ENCODE data around the gene C2CD4C.
"Not testable (repeated sequence)": the region's sequence is repeated elsewhere in the genome, so short reads cannot be mapped to it uniquely, and the experiment has no call there.

Gene C2CD4C

DNA sequence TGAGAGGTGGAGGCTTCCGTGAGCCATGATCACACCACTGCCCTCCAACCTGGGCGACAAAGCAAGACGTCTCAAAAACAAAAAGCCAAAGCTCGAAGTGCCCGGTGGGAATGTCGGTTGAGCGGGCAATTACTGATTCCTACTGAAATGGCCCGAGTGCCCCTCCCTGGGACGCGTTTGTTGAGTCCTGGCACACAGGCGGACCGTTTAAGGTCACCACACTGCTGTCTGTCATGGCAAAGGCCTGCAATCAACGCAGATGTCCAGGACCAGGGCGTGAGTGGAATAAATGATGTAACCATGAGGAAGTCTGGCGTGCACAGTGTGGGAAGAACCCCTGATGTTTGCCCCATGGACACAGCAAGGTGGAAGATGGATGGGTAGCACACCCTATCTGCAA lies 19.2 kb upstream of the C2CD4C start:
- TF ChIP-seq, protein P1, sequence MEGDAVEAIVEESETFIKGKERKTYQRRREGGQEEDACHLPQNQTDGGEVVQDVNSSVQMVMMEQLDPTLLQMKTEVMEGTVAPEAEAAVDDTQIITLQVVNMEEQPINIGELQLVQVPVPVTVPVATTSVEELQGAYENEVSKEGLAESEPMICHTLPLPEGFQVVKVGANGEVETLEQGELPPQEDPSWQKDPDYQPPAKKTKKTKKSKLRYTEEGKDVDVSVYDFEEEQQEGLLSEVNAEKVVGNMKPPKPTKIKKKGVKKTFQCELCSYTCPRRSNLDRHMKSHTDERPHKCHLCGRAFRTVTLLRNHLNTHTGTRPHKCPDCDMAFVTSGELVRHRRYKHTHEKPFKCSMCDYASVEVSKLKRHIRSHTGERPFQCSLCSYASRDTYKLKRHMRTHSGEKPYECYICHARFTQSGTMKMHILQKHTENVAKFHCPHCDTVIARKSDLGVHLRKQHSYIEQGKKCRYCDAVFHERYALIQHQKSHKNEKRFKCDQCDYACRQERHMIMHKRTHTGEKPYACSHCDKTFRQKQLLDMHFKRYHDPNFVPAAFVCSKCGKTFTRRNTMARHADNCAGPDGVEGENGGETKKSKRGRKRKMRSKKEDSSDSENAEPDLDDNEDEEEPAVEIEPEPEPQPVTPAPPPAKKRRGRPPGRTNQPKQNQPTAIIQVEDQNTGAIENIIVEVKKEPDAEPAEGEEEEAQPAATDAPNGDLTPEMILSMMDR (IDR thresholded peaks at IDR 0.05; ENCODE audit: insufficient read depth, low read depth, low read length, missing control alignments) = no peak
- no peak overlapping the region for H3K4me3 ChIP-seq (ENCODE audit: low read length)
- no peak for DNase-seq (ENCODE audit: low read depth)

DNA sequence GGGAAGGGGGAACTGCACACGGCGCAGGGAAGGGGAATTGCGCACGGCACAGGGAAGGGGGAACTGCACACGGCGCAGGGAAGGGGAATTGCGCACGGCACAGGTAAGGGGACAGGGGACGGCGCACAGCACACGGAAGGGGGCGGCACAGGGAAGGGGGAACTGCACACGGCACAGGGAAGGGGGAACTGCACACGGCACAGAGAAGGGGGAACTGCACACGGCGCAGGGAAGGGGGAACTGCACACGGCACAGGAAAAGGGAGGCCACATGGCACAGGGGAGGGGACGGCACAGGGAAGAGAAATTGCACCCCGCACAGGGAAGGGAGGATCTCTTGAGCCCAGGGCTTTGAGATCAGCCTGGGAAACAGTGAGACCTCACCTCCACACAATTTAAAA lies 18.7 kb upstream of the C2CD4C start:
- DNase-seq (ENCODE audit: low read depth); H3K4me3 ChIP-seq (ENCODE audit: low read length): not testable (repeated sequence)

DNA sequence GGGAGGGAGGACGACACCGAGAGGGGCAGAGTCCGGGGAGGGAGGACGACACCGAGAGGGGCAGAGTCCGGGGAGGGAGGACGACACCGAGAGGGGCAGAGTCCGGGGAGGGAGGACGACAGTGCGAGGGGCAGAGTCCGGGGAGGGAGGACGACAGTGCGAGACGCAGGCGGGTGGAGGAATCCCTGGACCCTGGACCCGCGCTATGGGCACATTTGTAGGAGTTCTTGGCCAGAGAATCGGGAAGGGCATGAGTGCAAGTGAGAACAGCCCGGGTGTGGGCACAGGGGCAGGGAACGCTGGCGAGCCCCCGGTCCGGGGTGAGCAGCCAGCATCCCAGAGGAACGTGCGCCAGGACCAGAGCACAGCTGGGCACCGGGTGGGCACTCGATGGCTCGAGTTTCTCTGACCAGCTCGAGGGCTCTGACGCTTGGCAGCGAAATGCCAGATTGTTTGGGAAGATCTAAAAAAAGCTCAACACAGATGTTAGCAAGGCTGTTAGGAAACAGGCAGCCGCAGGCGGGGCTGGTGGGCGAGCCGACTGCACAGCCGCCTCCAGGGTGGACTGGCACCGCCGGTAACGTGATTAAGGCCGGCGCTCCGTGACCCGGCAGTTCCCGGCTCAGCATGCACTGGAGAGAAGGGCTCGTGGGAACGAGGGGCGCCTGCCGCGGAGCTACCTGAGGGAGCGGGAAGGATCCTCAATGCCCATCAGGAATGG lies 17.9 kb upstream of the C2CD4C start:
- TF ChIP-seq, protein P1 (IDR thresholded peaks at IDR 0.05; ENCODE audit: insufficient read depth, low read depth, low read length, missing control alignments) = no peak
- DNase-seq (ENCODE audit: low read depth) = no peak
- no peak overlapping the region for H3K4me3 ChIP-seq (ENCODE audit: low read length)

DNA sequence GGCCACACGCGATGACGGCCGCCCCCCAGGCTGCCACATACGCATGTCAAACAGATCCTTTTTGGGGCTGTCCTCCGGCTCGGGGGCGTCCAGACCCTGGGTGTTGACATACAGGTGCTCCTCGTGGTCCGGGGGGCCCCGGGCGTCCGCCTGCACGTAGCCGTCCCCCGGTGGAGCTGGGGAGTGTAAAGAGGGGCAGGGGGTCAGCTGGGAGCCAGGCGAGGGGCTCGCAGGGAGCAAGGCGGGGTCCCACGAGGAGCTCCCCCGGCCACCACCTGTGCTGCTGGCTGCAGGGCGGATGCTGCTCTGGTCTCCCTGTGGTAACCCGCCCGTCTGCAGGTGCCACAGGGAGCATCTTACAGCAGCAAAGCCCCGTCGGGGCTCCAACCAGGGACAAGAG lies 16.1 kb upstream of the C2CD4C start:
- H3K4me3 ChIP-seq (ENCODE audit: low read length) = no peak overlapping the region
- TF ChIP-seq, protein P1 (IDR thresholded peaks at IDR 0.05; ENCODE audit: insufficient read depth, low read depth, low read length, missing control alignments) = no peak
- DNase-seq (ENCODE audit: low read depth) = no peak

DNA sequence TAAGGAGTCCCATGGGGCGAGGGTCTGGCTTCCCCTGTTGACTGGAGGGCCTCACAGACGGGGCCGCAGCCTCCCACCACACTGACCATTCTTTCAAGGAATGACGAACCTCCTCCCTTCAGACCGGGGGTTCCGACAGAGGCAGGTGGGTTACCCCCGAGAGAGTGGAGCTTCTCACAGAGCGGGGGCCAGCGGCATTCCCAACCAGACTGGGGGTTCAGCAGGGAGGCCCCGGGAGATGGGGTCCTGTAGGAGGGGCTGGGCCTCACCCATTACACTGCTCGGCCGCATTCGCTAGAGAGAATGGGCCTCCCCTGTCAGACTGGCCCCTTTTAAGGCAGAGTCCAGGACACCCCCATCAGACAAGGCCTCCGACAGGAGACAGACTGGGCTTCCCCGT lies 15.6 kb upstream of the C2CD4C start:
- no peak overlapping the region for H3K4me3 ChIP-seq (ENCODE audit: low read length)
- TF ChIP-seq, protein P1 (IDR thresholded peaks at IDR 0.05; ENCODE audit: insufficient read depth, low read depth, low read length, missing control alignments) = no peak
- DNase-seq (ENCODE audit: low read depth) = no peak

DNA sequence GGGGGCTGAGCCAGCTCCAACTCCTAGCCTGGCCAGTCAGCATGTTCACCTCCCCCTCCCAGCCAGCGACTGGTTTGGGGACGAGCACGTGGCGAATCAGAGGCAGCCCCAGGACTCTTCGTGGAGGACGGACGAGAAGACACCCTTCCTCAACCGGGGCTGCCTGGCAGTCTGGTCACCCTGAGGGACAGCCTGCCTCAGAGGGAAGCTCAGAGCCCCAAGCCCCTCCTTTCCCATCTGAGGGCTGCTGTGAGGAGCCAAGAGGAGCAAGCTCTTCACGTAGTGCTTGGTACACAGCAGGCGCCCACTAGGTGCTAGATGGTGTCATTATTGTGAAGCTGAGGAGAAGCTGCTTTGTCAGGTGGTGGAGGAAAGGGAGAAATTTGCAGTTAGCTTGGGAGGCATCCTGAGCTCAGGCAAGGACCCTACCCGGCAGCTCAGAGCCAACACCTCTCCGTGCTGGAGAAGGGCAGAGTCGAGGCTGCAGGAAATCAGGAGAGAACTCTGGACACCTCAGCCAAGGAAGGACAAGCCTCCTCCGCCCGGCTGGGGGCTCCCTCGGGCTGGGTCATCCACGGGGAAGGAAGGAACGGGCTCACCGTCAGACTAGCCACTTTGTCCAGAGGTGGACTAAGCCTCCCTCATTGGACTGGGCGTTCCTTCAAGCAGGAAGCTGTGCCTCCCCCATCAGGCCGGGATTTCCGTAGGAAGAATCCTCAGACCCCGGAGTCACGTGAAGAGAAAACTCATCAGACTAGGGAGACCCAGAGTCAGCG lies 14.9 kb upstream of the C2CD4C start:
- no peak for DNase-seq (ENCODE audit: low read depth)
- TF ChIP-seq, protein P1 (IDR thresholded peaks at IDR 0.05; ENCODE audit: insufficient read depth, low read depth, low read length, missing control alignments) = no peak
- no peak overlapping the region for H3K4me3 ChIP-seq (ENCODE audit: low read length)

DNA sequence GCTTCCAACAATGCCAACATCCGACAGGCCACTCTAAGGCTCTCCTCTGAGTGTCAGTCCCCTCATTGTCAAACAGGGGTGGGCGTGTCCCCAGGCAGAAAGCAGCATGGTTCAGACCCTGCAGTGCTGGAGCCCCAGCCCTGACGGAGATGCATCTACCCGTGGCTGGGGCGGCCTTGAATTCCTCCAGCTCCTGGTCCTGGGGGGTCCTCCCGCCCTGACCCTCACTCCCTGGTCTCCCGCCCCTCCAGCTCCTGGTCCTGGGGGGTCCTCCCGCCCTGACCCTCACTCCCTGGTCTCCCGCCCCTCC lies 13.9 kb upstream of the C2CD4C start:
- DNase-seq (ENCODE audit: low read depth); H3K4me3 ChIP-seq (ENCODE audit: low read length): not testable (repeated sequence)
